Uterus (tissue), 4 donors: ENCODE data around the gene CTRL. TPM values are rescaled to one million over a fixed set of nuclear protein-coding genes. Genes with fewer than 3 reads are reported as not detected.
"Not testable (repeated sequence)": the region's sequence is repeated elsewhere in the genome, so short reads cannot be mapped to it uniquely, and the experiment has no call there.

Source experiments
- DNase-seq, 2 donors: peaks; one replicate each; pipeline ENCODE4 v3.0.0-alpha.2; 2019 to 2020
- H3K27ac ChIP-seq, 2 donors: fragments of 200-600 bp; sonication (generic); 1 replicate in 1 of 2; 2 replicates in 1 of 2; pipeline ENCODE4 v1.5.1; 2016 to 2018
- H3K27me3 ChIP-seq, 2 donors: fragments of 200-600 bp; sonication (generic); one replicate each; pipeline ENCODE4 v1.5.1; 2018 to 2019; ENCODE audit warnings: control low read depth in 1 of 2
- H3K36me3 ChIP-seq, 2 donors: fragments of 200-600 bp; sonication (generic); one replicate each; pipeline ENCODE4 v1.5.1; 2019; ENCODE audit warnings: control low read depth in 1 of 2
- H3K4me1 ChIP-seq, 2 donors: fragments of 200-600 bp; sonication (generic); one replicate each; pipeline ENCODE4 v1.5.1; 2018 to 2019; ENCODE audit warnings: control low read depth in 1 of 2
- H3K4me3 ChIP-seq, 2 donors: fragments of 200-600 bp; sonication (generic); 1 replicate in 1 of 2; 2 replicates in 1 of 2; pipeline ENCODE4 v1.5.1; 2018 to 2019; ENCODE audit warnings: mild to moderate bottlenecking in 1 of 2
- H3K9me3 ChIP-seq, 2 donors: fragments of 200-600 bp; sonication (generic); one replicate each; pipeline ENCODE4 v1.5.1; 2019; ENCODE audit warnings: control low read depth in 1 of 2
- POLR2A ChIP-seq, 2 donors: fragments of 450-650 bp; IDR thresholded peaks; one replicate each; pipeline ENCODE4 v1.6.1; 2016; ENCODE audit warnings: antibody characterized with exemption in 2 of 2, mild to moderate bottlenecking in 1 of 2, moderate library complexity in 1 of 2
- intact Hi-C: fragments of 100-400 bp; cut with DNase I; formaldehyde crosslinking; loops from one replicate; pipeline ENCODE4 v1.15.1; 2023; ENCODE audit warnings: low total_unique reads
- total RNA-seq, 4 donors: library from RNA; depleted of rRNA in 3 of 4; stranded (reverse); fragments of >200 nt in 3 of 4; gene quantifications; one replicate each; pipeline versions ENCODE4 v1.1.0 to v1.2.4, GENCODE V29; 2014 to 2023
- TF ChIP-seq, protein P1 (sequence below), 4 experiments: fragments of 200-600 bp in 2 of 4; fragments of 450-650 bp in 2 of 4; sonication (generic) in 2 of 4; IDR thresholded peaks; one replicate each; pipeline ENCODE4 v1.5.1; 2016 to 2019; ENCODE audit warnings: antibody characterized with exemption in 4 of 4, mild to moderate bottlenecking in 2 of 4, moderate library complexity in 1 of 4
- donor health status: DM: yes; HTN: yes; CAD: no.

The CTRL gene
- total RNA-seq, 4 donors from 2014 or later = 1.0 TPM; not detected in 3

DNA sequence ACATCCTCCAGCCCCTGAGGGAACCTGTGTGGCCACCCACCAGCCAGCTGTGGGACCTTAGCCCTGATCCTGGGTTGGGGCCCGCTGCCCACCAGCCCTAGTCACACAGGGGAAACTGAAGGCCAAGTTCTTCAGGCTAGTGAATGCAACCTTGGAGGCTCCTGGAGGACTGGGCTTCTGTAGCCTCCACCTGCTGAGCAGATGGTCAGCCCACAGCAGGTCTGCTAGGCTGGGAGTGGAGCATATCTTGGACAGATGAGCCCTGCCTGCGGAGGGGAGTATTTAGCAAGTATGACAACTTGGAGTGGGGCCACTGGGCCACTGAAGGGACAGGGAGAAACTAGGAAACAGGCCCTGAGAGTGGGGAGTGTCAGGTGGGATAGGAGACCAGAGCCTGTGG, 44.5 kb upstream of the CTRL start:
- Histone ChIP-seq H3K27me3 (no peaks in the 10 kb centered on the region), H3K4me3 (no peak overlapping the region), H3K36me3 (no peaks in the 10 kb centered on the region), H3K9me3 (no peaks in the 10 kb centered on the region), H3K4me1 (no peaks in the 10 kb centered on the region), H3K27ac (no peak overlapping the region)
- TF ChIP-seq, protein P1, sequence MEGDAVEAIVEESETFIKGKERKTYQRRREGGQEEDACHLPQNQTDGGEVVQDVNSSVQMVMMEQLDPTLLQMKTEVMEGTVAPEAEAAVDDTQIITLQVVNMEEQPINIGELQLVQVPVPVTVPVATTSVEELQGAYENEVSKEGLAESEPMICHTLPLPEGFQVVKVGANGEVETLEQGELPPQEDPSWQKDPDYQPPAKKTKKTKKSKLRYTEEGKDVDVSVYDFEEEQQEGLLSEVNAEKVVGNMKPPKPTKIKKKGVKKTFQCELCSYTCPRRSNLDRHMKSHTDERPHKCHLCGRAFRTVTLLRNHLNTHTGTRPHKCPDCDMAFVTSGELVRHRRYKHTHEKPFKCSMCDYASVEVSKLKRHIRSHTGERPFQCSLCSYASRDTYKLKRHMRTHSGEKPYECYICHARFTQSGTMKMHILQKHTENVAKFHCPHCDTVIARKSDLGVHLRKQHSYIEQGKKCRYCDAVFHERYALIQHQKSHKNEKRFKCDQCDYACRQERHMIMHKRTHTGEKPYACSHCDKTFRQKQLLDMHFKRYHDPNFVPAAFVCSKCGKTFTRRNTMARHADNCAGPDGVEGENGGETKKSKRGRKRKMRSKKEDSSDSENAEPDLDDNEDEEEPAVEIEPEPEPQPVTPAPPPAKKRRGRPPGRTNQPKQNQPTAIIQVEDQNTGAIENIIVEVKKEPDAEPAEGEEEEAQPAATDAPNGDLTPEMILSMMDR (IDR thresholded peaks at IDR 0.05) = no peak
- TF ChIP-seq POLR2A (IDR thresholded peaks at IDR 0.05) = no peak
- intact Hi-C loops = no loop called here
- no peak for DNase-seq

DNA sequence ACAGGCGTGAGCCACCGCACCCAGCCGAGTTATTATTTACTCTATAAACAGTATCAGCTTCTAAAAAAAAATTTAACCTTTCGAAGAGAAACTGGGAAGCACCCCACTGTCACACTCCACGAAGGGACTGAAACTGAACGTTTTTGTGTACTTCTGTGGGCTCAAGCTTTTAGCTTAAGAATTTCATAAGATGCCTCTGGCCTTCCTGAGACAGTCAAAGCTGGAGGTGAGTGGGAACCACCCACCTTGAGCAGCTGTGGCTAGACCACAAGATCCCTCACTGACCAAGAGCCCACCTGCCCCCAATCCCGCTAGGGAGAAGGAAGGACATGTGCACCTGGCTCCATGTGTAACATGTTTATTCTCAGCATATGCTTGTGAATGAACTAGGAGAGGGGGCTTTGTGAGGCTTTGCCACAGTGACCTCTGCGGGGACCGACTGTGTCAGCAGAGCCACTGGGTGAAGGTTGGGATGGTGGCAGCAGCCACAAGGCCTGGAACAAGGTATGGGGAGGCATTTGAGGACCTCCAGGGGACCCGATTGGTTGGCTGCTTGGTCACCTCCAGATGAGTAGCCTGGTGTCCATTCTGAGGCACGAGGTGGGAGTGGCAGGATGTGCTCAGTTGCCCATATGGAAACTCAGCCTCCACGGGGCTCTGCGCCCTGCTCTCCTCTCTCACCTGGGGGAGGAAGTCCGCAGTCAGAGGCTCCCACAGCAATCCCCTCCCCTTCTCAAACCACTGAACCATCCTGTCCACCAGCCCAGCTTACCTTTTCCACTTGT, 43.9 kb upstream of the CTRL start:
- Histone ChIP-seq H3K27ac (no peak overlapping the region), H3K4me1 (no peaks in the 10 kb centered on the region), H3K36me3 (no peaks in the 10 kb centered on the region), H3K4me3 (no peak overlapping the region), H3K9me3 (no peaks in the 10 kb centered on the region), H3K27me3 (no peaks in the 10 kb centered on the region)
- TF ChIP-seq, protein P1 (IDR thresholded peaks at IDR 0.05) = no peak
- TF ChIP-seq POLR2A (IDR thresholded peaks at IDR 0.05) = no peak
- intact Hi-C loops = no loop called here
- DNase-seq = no peak

DNA sequence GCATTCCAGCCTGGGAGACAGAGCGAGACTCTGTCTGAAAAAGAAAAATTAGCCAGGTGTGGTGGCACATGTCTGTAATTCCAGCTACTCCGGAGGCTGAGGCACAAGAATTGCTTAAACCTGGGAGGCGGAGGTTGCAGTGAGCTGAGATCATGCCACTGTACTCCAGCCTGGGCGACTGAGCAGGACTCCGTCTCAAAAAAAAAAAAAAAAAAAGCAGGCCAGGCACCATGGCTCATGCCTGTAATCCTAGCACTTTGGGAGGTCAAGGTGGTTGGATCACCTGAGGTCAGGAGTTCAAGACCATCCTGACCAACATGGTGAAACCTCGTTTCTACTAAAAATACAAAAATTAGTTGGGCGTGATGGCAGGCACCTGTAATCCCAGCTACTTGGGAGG, 40.6 kb upstream of the CTRL start:
- H3K9me3 ChIP-seq, DNase-seq, H3K27ac ChIP-seq, H3K27me3 ChIP-seq, intact Hi-C loops, H3K4me3 ChIP-seq, H3K4me1 ChIP-seq, H3K36me3 ChIP-seq: not testable (repeated sequence)

DNA sequence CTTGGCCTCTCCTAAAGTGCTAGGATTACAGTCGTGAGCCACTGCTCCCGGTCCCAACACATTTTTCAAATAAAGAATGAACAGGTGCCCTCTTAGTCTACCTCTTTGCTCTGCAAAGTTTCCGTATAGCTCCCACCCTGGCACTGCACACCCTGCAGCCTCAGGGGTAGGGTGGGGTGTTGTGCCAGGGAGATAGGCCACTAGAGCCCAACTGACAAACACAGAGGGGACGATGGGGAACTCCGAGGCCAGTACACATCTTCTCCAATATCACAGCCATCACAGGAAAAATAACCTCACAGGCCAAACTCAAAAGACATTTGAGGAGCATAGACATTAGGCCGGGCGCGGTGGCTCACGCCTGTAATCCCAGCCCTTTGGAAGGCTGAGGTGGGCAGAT, 39.4 kb upstream of the CTRL start:
- H3K27me3 ChIP-seq = no peaks in the 10 kb centered on the region
- no peak for DNase-seq
- no peak overlapping the region for H3K27ac ChIP-seq
- intact Hi-C loops = no loop called here
- peaks cover 2 to 9% of the 10 kb centered on the region in 2 donors for H3K4me1 ChIP-seq
- H3K36me3 ChIP-seq = no peaks in the 10 kb centered on the region
- no peaks in the 10 kb centered on the region for H3K9me3 ChIP-seq
- TF ChIP-seq, protein P1 (IDR thresholded peaks at IDR 0.05) = no peak
- TF ChIP-seq POLR2A (IDR thresholded peaks at IDR 0.05) = no peak
- no peak overlapping the region for H3K4me3 ChIP-seq

DNA sequence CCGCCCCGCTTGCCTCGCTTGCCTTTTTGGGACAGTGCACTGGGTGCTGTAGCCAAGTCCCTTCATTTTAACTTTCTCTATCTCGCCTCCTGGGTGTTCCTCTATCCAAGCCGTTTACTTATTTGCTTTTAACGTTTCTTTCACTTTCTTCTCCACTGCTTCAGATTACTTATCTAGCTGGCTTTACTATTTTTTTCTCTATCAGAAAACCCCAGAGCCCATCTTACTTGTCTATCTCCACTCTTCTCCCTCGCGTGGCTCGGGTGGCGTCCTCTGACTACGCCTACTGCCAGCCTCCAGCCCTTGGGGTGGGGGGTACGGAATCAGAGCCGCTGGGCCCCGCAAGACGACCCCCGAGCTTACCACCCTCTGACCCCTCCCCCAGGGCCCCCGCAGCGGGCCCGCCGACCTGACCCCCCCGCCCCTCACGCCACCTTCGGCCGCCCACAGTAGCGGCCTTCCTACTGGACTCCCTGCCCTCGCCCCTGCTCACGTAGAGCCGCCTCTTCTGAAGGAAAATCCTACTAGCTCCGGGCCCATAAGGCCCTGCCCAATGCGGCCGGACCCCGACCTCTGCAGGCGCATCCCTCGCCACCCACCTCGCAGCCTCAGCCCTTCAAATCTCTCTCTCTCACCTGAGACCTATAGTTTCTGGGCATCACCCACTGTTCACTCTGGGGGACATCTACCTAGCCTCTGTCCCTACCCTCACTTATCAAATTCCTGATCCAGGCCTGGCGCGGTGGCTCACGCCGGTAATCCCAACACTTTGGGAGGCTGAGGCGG, 37.8 kb upstream of the CTRL start:
- H3K27me3 ChIP-seq = no peaks in the 10 kb centered on the region
- H3K4me1 ChIP-seq = peaks cover 3 to 11% of the 10 kb centered on the region in 2 donors
- peak in 1 of 2 donors; percentile 45 for DNase-seq
- H3K4me3 ChIP-seq = peak overlapping the region; percentile 73 to 92
- peak overlapping the region; percentile 94 to 96 for H3K27ac ChIP-seq
- intact Hi-C loops = no loop called here
- TF ChIP-seq, protein P1 (IDR thresholded peaks at IDR 0.05) = peak in 1 of 4 experiments; percentile 15
- TF ChIP-seq POLR2A (IDR thresholded peaks at IDR 0.05) = no peak
- no peaks in the 10 kb centered on the region for H3K9me3 ChIP-seq
- no peaks in the 10 kb centered on the region for H3K36me3 ChIP-seq
